WTC11 (cell line): ENCODE measurements around the gene SLC27A4.

Experiments used
- ATF3 ChIP-seq: sonication (generic); formaldehyde crosslinking; conservative IDR thresholded peaks from 2 replicates; pipeline ENCODE4 v1.8.1; 2022; ENCODE audit warnings: mild to moderate bottlenecking, missing genetic modification reagents
- CBFB ChIP-seq: sonication (generic); formaldehyde crosslinking; IDR thresholded peaks from 2 replicates; pipeline ENCODE4 v1.8.1; 2022; ENCODE audit warnings: mild to moderate bottlenecking, low read depth, missing genetic modification reagents
- CTCF ChIP-seq: fragments of 200-600 bp; IDR thresholded peaks from 2 replicates; pipeline ENCODE4 v1.8.0; 2022; ENCODE audit warnings: antibody characterized with exemption
- ELF4 ChIP-seq: sonication (generic); formaldehyde crosslinking; IDR thresholded peaks from 2 replicates; pipeline ENCODE4 v1.8.1; 2022; ENCODE audit warnings: low read depth, mild to moderate bottlenecking, moderate library complexity, missing genetic modification reagents
- RELA ChIP-seq: sonication (generic); formaldehyde crosslinking; IDR thresholded peaks from 2 replicates; pipeline ENCODE4 v1.8.1; 2022; ENCODE audit warnings: missing genetic modification reagents, mild to moderate bottlenecking, borderline replicate concordance
- SP1 ChIP-seq: sonication (generic); formaldehyde crosslinking; conservative IDR thresholded peaks from 2 replicates; pipeline ENCODE4 v1.8.1; 2022; ENCODE audit warnings: missing genetic modification reagents
- ZBTB21 ChIP-seq: sonication (generic); formaldehyde crosslinking; IDR thresholded peaks from 2 replicates; pipeline ENCODE4 v1.8.1; 2023; ENCODE audit warnings: mild to moderate bottlenecking, missing genetic modification reagents, borderline replicate concordance
- ZBTB43 ChIP-seq: sonication (generic); formaldehyde crosslinking; IDR thresholded peaks from 2 replicates; pipeline ENCODE4 v1.8.1; 2023; ENCODE audit warnings: mild to moderate bottlenecking, missing genetic modification reagents
- TF ChIP-seq, protein P1 (sequence below): sonication (generic); formaldehyde crosslinking; IDR thresholded peaks from 2 replicates; pipeline ENCODE4 v1.8.1; 2023; ENCODE audit warnings: mild to moderate bottlenecking, missing genetic modification reagents, moderate library complexity
- TF ChIP-seq, protein P2 (sequence below): sonication (generic); formaldehyde crosslinking; IDR thresholded peaks from 2 replicates; pipeline ENCODE4 v1.8.0; 2023; ENCODE audit warnings: missing genetic modification reagents, mild to moderate bottlenecking, borderline replicate concordance

DNA sequence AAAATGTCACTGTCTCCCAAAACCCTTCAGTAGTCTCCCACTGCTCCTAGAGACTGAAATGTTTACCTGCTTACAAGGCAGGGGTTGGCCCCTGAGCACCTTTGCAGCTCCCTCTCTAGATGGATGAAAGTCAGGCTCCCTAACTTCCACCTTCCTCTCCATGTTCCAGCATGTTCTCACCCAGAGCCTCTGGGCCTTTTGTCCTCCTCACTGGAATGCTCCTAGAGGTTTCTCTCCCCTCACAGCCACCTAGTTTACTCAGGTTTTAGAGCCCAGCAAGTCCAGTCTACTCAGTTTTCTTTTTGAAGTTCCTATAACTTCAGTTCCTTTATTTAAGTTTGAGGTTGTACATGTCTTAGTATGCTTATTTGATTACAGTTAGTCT, 30.0 kb downstream of the SLC27A4 start:
- no peak for TF ChIP-seq ELF4
- TF ChIP-seq, protein P1, sequence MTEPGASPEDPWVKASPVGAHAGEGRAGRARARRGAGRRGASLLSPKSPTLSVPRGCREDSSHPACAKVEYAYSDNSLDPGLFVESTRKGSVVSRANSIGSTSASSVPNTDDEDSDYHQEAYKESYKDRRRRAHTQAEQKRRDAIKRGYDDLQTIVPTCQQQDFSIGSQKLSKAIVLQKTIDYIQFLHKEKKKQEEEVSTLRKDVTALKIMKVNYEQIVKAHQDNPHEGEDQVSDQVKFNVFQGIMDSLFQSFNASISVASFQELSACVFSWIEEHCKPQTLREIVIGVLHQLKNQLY = no peak
- TF ChIP-seq CTCF = no peak
- TF ChIP-seq, protein P2, sequence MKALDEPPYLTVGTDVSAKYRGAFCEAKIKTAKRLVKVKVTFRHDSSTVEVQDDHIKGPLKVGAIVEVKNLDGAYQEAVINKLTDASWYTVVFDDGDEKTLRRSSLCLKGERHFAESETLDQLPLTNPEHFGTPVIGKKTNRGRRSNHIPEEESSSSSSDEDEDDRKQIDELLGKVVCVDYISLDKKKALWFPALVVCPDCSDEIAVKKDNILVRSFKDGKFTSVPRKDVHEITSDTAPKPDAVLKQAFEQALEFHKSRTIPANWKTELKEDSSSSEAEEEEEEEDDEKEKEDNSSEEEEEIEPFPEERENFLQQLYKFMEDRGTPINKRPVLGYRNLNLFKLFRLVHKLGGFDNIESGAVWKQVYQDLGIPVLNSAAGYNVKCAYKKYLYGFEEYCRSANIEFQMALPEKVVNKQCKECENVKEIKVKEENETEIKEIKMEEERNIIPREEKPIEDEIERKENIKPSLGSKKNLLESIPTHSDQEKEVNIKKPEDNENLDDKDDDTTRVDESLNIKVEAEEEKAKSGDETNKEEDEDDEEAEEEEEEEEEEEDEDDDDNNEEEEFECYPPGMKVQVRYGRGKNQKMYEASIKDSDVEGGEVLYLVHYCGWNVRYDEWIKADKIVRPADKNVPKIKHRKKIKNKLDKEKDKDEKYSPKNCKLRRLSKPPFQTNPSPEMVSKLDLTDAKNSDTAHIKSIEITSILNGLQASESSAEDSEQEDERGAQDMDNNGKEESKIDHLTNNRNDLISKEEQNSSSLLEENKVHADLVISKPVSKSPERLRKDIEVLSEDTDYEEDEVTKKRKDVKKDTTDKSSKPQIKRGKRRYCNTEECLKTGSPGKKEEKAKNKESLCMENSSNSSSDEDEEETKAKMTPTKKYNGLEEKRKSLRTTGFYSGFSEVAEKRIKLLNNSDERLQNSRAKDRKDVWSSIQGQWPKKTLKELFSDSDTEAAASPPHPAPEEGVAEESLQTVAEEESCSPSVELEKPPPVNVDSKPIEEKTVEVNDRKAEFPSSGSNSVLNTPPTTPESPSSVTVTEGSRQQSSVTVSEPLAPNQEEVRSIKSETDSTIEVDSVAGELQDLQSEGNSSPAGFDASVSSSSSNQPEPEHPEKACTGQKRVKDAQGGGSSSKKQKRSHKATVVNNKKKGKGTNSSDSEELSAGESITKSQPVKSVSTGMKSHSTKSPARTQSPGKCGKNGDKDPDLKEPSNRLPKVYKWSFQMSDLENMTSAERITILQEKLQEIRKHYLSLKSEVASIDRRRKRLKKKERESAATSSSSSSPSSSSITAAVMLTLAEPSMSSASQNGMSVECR (CRISPR knock-in tag) = no peak
- no peak for TF ChIP-seq ATF3 (CRISPR knock-in tag)
- no peak for TF ChIP-seq CBFB (CRISPR knock-in tag)
- TF ChIP-seq ZBTB43 (CRISPR knock-in tag) = no peak
- TF ChIP-seq ZBTB21 = no peak
- no peak for TF ChIP-seq RELA (CRISPR knock-in tag)
- TF ChIP-seq SP1 (CRISPR knock-in tag) = no peak
